Activated CD8-positive, alpha-beta memory T cell treated with anti-CD3 and anti-CD28 coated beads for 4 hours (primary cell): ENCODE measurements around the gene CNTN2.

Experiments used
- DNase-seq, 2 donors: peaks; one replicate each; pipeline ENCODE4 v3.0.0-alpha.2; 2020; ENCODE audit warnings: low read depth in 2 of 2

Gene CNTN2

DNA sequence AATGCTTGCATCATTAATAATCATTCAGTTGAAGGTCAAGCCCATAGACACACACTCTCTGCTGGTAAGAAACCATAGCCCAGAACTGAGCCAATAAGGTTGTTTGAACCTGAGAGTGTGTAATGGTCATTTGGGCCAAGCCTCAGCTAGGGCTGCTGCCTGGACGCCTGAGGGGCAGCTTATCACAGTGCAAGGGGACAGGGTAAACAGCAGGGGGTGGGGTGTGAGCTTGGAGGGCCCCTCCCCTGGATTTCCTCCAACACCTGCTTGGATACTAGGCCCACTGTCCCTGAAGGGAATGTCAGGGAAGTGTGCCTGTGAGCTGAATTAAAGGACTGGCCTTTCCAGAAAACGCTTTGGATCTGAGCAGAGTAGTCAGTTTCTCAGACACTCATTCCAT lies 24.6 kb upstream of the CNTN2 start:
- DNase-seq = no peak

- no peak for DNase-seq
These were observed 22.5 kb upstream of the CNTN2 start for GRCh38 chr1:205020466-205020865.

GRCh38 chr1:205024679-205025078 lies 18.3 kb upstream of the CNTN2 start:
- no peak for DNase-seq

- DNase-seq = no peak
These were observed 17.8 kb upstream of the CNTN2 start for GRCh38 chr1:205025239-205025638.

DNA sequence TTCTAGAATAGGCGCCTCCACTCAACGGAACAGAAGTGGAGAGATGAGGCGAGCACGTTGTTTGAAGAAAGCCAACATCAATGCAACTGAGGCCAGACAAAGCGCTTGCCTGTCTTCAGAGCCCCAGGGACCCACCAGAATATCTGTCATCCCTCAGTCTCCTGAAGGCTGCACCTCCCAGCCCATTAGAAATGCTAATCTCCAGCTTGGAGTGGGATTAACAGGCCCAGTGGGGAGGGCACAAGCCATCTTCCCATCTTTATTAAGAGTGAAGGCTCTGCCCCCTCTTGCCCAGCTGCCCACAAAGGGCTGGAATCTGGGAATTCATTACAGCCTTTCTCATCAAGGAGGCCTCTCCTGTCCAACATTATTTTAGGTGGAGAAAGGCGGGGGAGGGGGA lies 16.8 kb upstream of the CNTN2 start:
- no peak for DNase-seq

GRCh38 chr1:205028390-205028789 lies 14.6 kb upstream of the CNTN2 start:
- DNase-seq = no peak

DNA sequence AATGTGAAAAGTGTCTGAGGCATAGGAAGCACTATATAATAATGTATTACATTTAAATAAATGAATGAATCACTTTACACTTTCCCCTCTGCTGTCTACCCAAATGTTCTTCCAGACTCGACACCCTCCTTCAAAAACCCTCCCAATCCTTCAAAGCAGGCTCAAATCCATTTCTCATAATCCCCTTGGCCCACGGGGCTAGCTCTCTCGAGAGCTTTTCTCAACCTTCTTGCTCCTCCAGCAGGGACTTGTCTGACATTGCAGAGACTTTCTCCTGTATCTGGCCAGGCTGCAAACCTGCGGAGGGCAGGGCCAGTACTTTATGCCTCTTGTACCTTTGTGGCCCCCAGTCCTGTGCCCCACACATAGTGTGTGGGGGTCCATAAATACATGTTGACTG lies 14.1 kb upstream of the CNTN2 start:
- DNase-seq = no peak

GRCh38 chr1:205030241-205030640 lies 12.8 kb upstream of the CNTN2 start:
- no peak for DNase-seq

DNA sequence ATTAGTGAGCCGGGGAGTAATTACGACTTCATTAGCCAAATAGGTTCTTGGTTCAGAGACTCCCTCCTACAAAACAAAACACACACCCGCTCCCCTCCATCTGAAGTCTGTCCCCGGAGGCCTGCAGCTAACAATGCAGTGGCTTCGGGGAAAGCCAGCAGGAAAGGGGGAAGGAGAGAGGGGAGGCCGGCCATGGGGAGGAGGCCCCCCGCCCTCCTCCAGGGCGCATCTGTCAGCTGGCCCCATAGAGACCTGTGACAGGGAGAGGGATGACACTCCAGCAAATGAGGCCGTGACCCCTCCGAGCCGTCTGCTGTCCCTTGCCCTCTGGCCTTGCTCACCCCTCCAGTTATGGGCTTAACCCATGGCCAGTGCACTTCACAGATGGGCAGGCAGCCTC lies 12.1 kb upstream of the CNTN2 start:
- DNase-seq = no peak

DNA sequence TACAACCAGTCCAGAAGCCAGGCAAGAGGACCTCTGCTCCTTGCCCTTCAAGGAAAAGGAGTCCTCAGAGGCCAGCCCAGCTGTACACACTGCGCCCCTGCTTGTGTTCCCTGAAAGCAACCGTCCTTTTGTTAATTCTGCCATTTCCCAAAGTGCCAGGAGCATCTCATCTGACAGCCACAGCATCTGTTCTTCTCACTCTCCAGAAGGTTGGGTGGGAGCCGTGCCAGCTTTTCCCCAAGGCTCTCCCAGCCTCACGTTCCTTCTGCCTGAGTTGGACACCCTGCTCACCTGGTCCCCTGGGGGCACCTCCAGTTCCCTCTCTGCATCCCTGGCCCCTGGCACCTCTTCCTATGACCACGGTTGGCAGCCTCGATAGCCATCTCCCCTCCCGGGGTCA lies 10.5 kb upstream of the CNTN2 start:
- DNase-seq = no peak

GRCh38 chr1:205037539-205037938 lies 5.5 kb upstream of the CNTN2 start:
- DNase-seq = no peak

GRCh38 chr1:205038132-205038786 lies 4.8 kb upstream of the CNTN2 start:
- DNase-seq = no peak

DNA sequence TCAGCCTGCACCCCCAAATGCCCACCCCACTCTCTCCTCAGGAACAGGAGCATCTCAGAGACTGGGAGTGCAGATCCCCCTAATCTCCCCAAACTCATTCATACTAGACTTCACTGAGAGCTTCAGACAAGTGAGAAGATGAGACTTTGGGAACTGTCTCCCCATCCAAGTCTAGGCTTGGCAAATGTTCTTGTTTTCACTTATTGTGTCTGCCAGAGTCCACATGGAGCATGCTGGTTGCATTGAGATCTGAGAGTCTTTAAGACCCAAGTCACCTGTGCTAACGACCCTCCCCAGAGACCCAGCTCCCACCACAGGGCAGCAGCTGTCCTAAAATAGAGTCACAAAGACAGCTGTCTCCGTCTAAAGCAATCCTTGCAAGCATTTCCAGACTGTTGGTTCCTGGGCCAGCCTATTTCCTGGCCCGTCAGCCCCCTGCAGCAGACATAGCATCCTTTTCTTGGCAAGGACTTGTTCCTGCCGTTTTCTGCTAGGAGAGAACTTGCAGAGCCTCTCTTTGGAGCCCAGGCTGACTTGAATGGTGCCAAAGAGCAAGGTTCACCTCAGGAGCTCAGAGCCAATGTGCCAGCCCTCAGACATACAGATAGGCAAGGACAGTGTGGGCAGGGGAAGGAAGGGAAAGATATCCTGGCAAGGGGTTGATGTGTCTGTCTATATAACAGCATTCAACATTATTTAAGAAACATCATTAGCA lies 1.9 kb upstream of the CNTN2 start:
- no peak for DNase-seq

- no peak for DNase-seq
These were observed 758 bp upstream of the CNTN2 start for GRCh38 chr1:205041998-205042910.

DNA sequence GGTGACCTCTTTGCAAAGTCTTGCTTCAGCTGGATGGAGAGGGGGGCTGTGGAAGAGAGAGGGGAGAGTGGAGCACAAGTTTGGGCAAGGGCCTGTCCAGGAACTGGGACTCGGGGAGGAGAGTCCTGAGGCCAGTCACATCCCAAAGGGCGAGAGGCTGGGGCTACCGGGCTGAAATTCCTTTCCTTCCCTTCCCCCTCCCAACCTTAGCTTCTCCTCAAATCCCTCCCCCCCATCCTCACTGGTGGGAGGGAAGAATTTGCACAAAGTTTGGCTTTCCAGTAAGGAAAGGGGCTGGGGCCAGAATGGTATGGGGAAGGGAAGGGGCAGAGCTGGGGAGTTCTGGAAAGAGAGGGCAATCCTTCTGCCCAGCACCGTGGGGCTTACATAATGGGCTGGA lies 854 bp downstream of the CNTN2 start:
- no peak for DNase-seq

GRCh38 chr1:205044741-205045140 lies 1.7 kb downstream of the CNTN2 start:
- DNase-seq = no peak

- DNase-seq = no peak
These were observed 2.1 kb downstream of the CNTN2 start for GRCh38 chr1:205045146-205045545.

GRCh38 chr1:205046870-205047269 lies 3.9 kb downstream of the CNTN2 start:
- no peak for DNase-seq

GRCh38 chr1:205047764-205048231 lies 4.8 kb downstream of the CNTN2 start:
- no peak for DNase-seq

GRCh38 chr1:205048382-205048781 lies 5.4 kb downstream of the CNTN2 start:
- DNase-seq = no peak

GRCh38 chr1:205049479-205049878 lies 6.5 kb downstream of the CNTN2 start:
- DNase-seq = no peak

- DNase-seq = no peak
These were observed 9.7 kb downstream of the CNTN2 start for GRCh38 chr1:205052690-205053089.

DNA sequence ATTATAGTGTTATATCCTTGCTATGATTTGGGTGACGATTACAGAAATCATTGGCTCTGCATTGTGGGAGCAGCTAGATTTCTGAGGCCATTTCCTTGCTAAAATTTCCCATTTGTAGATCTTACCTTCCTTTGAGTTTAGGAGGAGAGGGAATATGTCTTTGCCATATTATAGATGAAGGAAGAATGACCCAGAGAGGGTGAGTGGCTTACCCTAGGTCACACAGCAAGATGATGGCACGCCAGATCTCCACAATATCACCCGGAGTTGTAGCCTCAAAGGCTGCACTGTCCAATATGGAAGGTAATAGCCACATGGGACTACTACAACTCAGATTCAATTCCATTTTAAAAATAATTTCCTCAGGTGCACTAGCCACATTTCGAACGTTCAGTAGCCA lies 10.3 kb downstream of the CNTN2 start:
- no peak for DNase-seq
